ENCODE results near the gene HPS6. TPM values are rescaled to one million over a fixed set of nuclear protein-coding genes. Genes with fewer than 3 reads are reported as not detected.
"Not testable (repeated sequence)": the region's sequence is repeated elsewhere in the genome, so short reads cannot be mapped to it uniquely, and the experiment has no call there.

Gene HPS6
- total RNA-seq (2014; rRNA removed; shearing (Covaris generic)) = 21.6 and 23.2 TPM in 2 replicates
- 22.2 and 30.8 TPM in 2 replicates for polyA plus RNA-seq (2015; cell fraction: cytosol; rRNA removed)
- polyA plus RNA-seq (2015; cell fraction: nucleus; rRNA removed) = 6.5 and 7.9 TPM in 2 replicates

DNA sequence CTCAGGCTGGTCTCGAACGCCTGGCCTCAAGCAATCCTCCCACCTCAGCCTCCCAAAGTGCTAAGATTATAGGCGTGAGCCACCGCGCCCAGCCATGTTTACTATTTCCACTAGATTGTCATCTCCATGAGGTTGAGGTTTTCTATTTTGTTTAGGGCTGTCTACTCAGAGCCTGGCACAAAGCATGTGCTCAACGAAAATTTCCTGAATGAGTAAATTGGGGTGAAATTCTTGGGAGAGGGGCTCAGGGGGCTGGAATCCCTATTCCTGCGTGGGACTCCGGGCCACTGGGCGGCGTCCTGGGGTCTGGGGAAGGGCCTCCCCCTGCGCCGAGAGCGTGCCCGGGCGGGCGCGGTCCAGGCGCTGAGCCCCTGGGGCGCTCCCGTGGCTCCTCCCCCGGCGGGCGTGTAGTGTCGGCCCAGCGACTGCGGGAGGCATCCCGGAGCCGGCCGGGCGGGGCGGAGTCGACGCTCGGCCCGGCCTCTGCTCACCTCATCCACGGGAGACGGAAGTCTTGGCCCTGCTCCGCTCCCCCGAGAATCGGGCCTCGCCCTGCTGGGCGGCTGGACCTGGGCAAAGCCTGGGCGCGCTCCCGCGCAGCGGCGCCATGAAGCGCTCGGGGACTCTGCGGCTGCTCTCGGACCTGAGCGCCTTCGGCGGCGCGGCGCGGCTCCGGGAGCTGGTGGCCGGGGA is at the start of gene HPS6:
HPS6 (plus strand) TSS at position 482 of the 693 bp plus-strand sequence; CDS start at position 608, 126 bp downstream.
- peak; percentile 89 for DNase-seq (ENCODE audit: low read depth, low spot score)
- in situ Hi-C loops (cut with HindIII; ENCODE audit: low pct_unique_long_range_greater_than_20kb, low sequenced_read_pairs) = no loop called here

DNA sequence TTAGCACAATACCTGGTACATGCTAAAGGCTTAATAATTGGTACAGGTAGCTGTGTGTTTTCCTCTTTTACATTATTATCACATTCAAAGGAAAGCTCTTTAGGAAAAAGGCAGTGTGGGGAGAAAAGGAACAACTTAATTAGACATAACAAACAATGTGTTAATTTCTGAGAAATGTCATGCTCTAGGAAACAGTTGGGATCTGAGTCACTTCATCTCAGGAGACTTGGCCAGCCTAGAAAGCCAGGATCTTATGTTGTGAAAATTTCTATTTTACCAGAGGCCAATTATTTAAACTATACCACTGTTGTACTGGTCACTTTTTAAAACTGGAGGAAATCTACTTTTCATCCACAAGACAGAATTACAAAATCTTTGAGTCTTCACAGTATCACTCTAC is 48.7 kb upstream of the HPS6 start:
- in situ Hi-C loops (cut with HindIII; ENCODE audit: low pct_unique_long_range_greater_than_20kb, low sequenced_read_pairs) = no loop called here
- no peak for DNase-seq (ENCODE audit: low read depth, low spot score)

DNA sequence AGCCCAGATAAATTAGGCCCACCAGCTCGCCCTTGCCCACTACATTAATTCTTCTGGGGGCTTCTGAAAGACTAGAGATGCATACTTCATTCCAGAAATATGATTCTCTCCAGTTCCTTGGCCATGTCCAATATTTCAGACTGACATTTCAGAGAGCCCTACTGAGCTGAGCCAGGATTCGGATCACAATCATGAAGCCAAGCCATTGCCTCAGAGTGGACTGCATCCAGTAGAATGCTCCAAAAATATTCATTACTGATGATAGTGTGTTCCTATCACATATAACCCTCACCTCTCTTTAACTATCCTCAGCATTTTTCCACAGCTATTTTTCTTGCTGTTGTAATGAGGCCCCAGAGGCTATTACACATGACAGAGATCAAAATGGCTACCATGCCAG is 47.9 kb upstream of the HPS6 start:
- no peak for DNase-seq (ENCODE audit: low read depth, low spot score)
- in situ Hi-C loops (cut with HindIII; ENCODE audit: low pct_unique_long_range_greater_than_20kb, low sequenced_read_pairs) = no loop called here

DNA sequence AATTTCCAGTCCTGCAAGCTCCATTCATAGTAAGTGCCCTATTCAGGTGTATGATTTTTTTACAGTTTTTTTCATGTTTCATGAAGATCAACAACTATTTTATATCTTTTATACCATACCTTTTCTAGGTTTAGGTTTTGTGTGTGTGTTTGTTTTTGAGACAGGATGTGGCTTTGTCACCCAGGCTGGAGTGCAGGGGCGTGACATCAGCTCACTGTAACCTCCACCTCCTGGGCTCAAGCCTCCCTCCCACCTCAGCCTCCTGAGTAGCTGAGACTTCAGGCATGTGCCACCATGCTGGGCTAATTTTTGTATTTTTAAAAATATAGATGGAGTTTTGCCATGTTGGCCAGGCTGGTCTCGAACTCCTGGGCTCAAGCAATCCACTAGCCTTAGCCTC is 44.2 kb upstream of the HPS6 start:
- DNase-seq (ENCODE audit: low read depth, low spot score) = no peak
- in situ Hi-C loops (cut with HindIII; ENCODE audit: low pct_unique_long_range_greater_than_20kb, low sequenced_read_pairs) = no loop called here

DNA sequence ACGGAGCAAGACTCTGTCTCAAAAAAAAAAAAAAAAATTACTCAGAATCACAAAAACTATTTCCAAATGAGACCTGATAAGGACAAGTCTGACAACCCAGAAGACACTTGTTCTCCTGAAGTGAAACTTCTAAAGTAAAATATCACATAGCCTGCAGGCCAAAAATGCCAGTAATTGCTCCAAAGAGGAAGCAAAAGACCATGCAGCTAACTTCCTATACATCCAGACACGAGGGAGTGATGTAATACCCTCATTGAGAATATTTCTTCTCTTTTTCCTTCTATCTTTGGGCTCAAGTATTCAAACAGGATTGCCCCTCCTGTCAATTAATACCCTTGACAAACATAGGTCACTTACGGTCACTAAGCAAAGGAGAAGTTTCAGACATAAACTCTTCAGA is 40.4 kb upstream of the HPS6 start:
- in situ Hi-C loops (cut with HindIII; ENCODE audit: low pct_unique_long_range_greater_than_20kb, low sequenced_read_pairs) = no loop called here
- no peak for DNase-seq (ENCODE audit: low read depth, low spot score)

DNA sequence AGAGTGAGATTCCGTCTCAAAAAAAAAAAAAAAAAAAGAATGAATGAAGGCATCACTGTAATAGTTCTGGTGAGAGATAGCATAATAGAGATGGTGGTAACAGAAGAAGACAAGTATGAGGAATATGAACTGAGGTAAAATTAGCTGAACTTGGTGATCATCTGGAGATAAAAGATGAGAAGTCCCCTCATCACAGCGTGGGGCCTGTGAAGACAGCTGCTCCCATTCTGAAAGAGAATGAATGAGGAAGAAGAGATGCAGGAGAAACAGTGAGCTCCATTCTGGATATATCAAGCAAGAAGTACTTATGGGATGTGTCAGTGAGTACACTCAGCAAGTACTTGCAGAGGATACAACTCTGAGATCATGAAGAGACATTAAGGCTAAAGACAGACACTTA is 37.9 kb upstream of the HPS6 start:
- DNase-seq (ENCODE audit: low read depth, low spot score) = no peak
- in situ Hi-C loops (cut with HindIII; ENCODE audit: low pct_unique_long_range_greater_than_20kb, low sequenced_read_pairs) = no loop called here

DNA sequence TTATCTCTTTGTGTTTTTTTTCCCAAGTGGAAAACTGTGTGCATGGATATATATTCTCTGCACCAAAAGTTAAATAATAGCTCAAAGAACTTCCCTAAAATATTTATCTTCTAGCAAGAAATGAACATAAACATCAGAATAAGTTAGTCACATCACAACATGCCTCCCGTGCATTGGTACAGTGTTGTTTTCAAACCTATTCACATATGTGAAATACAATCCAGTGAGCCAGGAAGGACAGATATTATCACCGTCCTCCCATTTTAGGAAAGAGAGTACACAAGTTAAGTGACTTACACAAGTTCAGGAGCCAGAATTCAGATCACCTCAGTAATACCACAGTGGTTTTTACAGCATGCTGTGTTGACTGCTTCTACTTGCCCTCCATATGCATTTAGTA is 31.4 kb upstream of the HPS6 start:
- DNase-seq (ENCODE audit: low read depth, low spot score) = no peak
- in situ Hi-C loops (cut with HindIII; ENCODE audit: low pct_unique_long_range_greater_than_20kb, low sequenced_read_pairs) = no loop called here

DNA sequence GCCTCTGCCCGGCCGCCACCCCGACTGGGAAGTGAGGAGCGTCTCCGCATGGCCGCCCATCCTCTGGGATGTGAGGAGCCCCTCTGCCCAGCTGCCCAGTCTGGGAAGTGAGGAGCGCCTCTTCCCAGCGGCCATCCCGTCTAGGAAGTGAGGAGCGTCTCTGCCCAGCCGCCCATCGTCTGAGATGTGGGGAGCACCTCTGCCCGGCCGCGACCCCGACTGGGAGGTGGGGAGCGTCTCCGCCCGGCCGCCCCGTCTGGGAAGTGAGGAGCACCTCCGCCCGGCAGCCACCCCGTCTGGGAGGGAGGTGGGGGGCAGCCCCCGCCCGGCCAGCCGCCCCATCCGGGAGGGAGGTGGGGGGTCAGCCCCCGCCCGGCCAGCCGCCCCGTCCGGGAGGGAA is 29.3 kb upstream of the HPS6 start:
- DNase-seq (ENCODE audit: low read depth, low spot score); in situ Hi-C loops (cut with HindIII; ENCODE audit: low pct_unique_long_range_greater_than_20kb, low sequenced_read_pairs): not testable (repeated sequence)

DNA sequence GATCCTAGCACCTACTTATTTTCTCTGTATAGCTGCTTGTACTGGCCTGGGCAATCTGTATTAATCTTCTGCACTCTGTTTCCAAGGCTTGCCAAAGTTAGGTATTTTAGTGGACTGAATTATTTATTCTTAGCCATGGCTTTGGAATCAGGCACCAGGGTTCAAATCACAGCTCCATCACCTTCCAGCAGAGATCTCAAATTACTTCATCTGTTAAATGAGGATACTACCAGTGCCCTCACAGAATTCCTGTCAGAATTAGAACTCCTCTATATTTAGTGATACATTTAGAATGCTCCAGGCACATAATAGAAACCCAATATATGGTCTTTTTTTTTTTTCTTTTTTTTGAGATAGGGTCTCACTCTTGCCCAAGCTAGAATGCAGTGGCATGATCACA is 26.7 kb upstream of the HPS6 start:
- in situ Hi-C loops (cut with HindIII; ENCODE audit: low pct_unique_long_range_greater_than_20kb, low sequenced_read_pairs) = no loop called here
- DNase-seq (ENCODE audit: low read depth, low spot score) = no peak

DNA sequence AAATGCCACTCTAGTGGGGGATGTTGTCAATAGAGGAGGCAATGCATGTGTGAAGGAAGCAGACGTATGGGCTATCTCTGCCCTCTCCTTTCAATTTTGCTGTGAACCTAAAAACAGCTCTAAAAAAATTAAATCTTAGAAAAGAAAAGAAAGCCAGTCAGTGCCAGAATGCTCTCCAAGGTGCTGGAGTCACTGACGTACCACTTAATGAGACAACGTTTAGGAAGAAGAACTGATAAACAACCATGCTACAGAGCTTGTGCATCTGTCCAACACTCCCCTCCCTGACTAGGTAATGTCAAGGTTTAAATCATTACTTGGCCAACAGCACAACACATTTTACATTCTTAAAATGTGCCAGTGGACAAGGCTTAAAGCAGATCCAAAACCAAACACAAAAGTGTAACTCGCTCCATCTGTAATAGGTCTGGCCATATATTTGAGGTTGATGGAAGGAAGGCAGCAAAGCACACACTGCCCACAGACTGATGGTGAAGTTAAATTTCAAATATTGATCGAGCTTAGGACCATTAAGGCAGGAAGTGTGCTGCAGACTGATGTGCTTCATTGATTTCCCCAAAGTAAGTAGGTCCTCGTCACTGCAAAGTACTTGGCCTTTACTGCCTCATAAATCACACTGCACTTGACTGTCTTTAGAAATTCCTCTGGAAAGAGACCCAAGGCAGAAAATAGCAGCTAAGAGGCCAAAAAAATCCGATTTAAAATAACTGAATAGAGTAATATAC is 24.7 kb upstream of the HPS6 start:
- DNase-seq (ENCODE audit: low read depth, low spot score) = no peak
- in situ Hi-C loops (cut with HindIII; ENCODE audit: low pct_unique_long_range_greater_than_20kb, low sequenced_read_pairs) = no loop called here

DNA sequence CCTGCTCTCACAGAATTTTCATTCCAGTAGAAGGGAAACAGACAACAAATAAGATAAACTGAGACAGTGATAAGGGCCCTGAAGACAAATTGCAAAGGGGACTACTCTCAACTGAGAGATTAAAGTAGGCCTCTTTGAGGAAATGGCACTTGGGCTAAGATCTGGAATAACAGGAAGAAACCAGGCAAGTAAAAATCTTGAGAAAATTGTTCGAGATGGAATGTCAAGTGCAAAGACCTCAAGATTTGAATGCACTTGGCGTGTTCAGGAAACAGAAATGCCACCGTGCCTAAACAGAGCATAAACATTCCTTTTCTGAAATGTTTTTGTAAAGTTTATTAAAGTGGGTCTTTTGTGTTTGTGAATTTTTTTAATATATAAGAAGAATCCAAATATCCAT is 19.9 kb upstream of the HPS6 start:
- no peak for DNase-seq (ENCODE audit: low read depth, low spot score)
- in situ Hi-C loops (cut with HindIII; ENCODE audit: low pct_unique_long_range_greater_than_20kb, low sequenced_read_pairs) = no loop called here

DNA sequence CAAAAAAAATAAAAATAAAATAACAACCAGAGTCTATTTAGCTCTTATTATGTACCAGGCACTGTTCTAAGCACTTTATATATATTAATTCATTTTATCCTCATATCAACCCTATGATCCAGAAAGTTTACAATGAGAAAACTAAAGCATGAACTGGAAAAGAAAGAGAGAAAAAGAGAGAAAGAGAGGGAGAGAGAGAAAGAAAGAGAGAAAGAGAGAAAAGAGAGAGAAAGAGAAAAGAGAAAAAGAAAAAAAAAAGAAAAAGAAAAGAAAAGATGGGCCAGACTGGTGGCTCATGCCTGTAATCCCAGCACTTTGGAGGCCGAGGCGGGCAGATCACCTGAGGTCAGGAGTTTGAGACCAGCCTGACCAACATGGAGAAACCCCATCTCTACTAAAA is 19.1 kb upstream of the HPS6 start:
- DNase-seq (ENCODE audit: low read depth, low spot score) = no peak
- in situ Hi-C loops (cut with HindIII; ENCODE audit: low pct_unique_long_range_greater_than_20kb, low sequenced_read_pairs) = no loop called here

DNA sequence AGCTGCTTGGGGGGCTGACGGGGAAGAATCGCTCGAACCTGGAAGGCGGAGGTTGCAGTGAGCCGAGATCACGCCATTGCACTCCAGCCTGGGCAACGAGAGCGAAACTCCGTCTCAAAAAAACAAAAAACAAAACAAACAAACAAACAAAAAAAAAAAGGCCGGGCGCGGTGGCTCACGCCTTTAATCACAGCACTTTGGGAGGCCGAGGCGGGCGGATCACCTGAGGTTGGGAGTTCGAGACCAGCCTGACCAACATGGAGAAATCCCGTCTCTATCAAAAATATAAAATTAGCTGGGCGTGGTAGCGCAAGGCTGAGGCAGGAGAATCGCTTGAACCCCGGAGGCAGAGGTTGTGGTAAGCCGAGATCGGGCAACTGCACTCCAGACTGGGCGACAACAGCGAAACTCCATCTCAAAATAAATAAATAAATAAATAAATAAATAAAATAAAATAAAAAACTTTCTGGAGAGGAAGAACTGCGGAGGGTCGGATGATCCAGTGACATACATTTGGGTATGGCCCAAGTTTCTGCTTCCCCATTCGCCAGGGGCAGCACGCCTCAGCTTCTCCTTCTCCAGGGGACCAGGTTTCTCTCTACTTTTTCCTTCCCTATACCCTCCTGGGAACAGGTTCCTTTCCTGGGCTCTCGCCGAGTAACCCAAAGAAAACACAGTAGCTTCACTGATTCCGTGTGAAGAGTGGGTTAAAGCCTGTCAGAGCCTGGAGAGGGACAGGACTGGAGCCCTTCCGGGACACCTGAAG is 10.1 kb upstream of the HPS6 start:
- in situ Hi-C loops (cut with HindIII; ENCODE audit: low pct_unique_long_range_greater_than_20kb, low sequenced_read_pairs) = not testable (repeated sequence)
- peak; percentile 17 for DNase-seq (ENCODE audit: low read depth, low spot score)

DNA sequence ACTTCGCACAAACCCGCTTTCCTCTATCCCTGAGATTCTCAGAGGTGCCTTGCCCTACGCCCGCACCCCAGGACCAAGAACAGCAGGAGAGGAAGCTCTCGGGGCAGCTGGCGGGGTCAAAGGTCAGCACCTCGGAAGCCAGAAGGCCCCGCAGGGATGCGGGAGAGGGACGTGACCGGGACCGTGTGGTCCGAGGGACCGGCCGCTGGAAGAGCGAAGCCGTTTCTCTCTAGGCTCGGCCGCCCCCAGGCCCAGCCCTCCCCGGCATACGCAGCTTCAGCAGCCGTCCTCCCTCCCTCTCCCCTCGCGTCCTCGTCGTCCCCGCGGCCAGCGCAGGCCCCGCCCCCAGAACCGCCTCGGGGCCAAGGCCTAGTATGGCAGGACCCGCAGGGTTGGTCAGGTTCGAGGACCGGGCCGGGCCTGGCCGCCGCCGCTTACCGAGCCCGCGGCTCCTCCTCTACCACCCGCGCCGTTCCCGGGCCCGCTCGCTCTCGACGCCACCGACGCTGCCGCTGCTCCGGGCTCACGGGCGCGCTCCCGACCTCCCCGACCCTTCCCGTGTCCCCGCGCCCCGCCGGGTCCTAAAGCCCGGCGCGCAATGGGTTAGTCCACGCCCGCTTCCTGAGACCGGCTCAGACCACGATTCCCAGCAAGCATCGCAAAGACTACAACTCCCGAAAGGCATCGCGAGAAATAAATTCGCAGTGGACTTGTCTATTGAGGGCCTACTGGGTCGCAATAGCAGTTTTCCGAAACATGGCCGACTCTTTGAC is 9.3 kb upstream of the HPS6 start, which contains the start of gene ARMH3:
ARMH3 (minus strand) TSS at position 527 of the 773 bp plus-strand sequence. CDS start 16,059 bp downstream, outside the sequence.
- in situ Hi-C loops (cut with HindIII; ENCODE audit: low pct_unique_long_range_greater_than_20kb, low sequenced_read_pairs) = no loop called here

DNA sequence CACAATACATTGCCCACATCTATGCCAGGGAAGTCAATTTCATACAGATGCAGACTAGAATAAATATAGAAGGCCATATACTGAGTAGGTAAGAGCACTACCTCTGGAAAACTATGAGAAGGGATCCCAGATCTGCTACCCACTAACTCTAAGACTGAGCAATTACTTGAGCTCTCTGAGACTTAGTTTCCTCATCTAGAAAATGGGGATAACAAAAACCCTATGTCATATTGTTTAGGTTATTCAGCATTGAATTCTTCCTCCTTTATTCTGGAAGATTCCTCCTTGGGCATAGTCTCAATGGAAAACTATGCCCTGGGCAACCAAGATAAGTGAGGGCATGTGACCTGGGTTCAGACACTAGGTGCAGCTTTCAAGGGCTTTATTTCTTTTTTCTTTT is 5.2 kb upstream of the HPS6 start:
- in situ Hi-C loops (cut with HindIII; ENCODE audit: low pct_unique_long_range_greater_than_20kb, low sequenced_read_pairs) = no loop called here
- DNase-seq (ENCODE audit: low read depth, low spot score) = no peak

More for the DNA sequence above, 9.3 kb upstream of the HPS6 start, which contains the start of gene ARMH3:
- DNase-seq (ENCODE audit: low read depth, low spot score) = peak; percentile 97

DNA sequence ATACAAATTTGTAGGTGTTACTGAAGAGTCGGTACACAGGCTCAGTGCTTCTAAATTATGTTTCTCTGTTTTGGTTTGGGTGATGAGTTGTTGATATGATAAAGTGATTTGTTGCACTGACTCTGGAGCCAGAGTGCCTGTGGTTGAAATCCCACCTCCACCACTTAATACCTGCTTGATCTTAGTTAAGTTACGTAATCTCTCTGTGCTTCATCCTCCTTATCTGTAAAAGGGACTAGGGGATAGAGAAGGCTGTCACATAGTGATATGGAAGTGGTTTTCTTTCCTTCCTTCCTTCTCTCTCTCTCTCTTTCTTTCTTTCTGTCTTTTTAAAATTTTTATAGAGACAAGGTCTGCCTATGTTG is 664 bp upstream of the HPS6 start:
- no peak for DNase-seq (ENCODE audit: low read depth, low spot score)
- in situ Hi-C loops (cut with HindIII; ENCODE audit: low pct_unique_long_range_greater_than_20kb, low sequenced_read_pairs) = no loop called here

DNA sequence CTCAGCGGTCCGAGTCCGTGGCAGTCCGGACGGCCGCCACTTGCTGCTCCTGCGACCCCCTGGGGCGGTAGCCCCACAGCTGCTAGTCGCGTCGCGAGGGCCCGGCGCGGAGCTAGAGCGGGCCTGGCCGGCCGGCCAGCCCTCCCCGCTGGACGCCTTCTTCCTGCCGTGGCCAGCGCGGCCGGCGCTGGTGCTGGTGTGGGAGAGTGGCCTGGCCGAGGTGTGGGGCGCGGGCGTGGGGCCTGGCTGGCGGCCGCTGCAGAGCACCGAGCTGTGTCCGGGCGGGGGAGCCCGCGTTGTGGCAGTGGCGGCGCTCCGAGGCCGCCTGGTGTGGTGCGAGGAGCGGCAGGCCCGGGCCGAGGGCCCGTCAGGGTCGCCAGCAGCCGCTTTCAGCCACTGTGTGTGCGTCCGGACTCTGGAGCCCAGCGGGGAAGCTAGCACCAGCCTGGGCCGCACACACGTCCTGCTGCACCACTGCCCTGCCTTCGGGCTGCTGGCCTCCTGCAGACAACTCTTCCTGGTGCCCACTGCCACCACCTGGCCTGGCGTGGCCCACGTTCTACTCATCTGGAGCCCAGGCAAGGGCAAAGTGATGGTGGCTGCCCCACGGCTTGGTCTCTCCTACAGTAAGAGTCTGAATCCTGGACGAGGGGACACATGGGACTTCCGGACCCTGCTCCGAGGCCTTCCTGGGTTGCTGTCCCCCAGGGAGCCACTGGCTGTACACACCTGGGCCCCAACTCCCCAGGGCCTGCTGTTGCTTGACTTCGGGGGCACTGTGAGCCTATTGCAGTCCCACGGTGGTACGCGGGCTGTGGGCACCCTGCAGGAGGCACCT is 631 bp downstream of the HPS6 start:
- in situ Hi-C loops (cut with HindIII; ENCODE audit: low pct_unique_long_range_greater_than_20kb, low sequenced_read_pairs) = no loop called here
- DNase-seq (ENCODE audit: low read depth, low spot score) = peak; percentile 3
